A549 (cell line): ENCODE measurements around the gene GOLGA1.

Experiments
- BHLHE40 ChIP-seq: IDR thresholded peaks from 2 replicates; pipeline ENCODE4 v1.6.1; 2012; ENCODE audit warnings: low read depth, low read length, inconsistent platforms
- CTCF ChIP-seq: fragments of >200 bp; sonication (Bioruptor Twin); formaldehyde crosslinking; IDR thresholded peaks from 3 replicates; pipeline ENCODE4 v1.5.1; 2016
- EP300 ChIP-seq, 2 experiments: fragments of >200 bp; sonication (Bioruptor Twin); formaldehyde crosslinking; IDR thresholded peaks; 2 replicates in 1 of 2; 3 replicates in 1 of 2; pipeline ENCODE4 v1.6.1; 2016 to 2017
- POLR2A ChIP-seq: IDR thresholded peaks from 2 replicates; pipeline ENCODE4 v1.6.1; 2012; ENCODE audit warnings: mild to moderate bottlenecking, low read length
- USF2 ChIP-seq: fragments of 450-650 bp; IDR thresholded peaks from 2 replicates; pipeline ENCODE4 v1.6.1; 2014; ENCODE audit warnings: antibody characterized with exemption

GRCh38 chr9:124859803-124860581, 80.9 kb downstream of the GOLGA1 start:
- TF ChIP-seq CTCF, result no peak
- TF ChIP-seq POLR2A, result no peak
- TF ChIP-seq BHLHE40, result no peak
- TF ChIP-seq USF2, result no peak
- TF ChIP-seq EP300 (IDR thresholded peaks at IDR 0.05), result no peak
